ENCODE data around the gene TRPC4.

DNA sequence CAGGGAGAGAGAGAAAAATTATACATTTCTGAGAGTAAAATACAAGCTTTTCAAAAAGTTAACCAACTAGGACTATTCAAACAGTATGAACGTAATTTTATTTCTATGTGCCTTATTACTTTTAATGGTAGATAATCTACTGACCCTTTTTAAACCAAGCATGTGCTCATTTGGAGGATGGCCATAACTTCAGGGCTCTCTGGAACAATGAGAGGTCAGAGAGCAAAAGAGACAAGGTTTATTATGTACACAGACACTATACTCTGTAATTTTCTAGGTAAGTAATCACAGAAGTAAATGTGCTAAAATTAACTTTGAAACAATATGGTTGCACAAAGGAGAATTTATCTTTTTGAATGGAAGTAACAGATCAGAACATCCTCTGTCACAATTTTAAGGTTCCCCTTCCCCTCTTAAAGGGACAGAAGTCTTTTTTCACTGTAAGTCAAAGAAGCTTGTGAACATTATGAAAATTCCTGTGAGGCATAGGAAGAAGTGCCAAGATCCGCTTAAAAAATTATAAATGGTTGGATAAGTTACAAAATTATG lies 272.0 kb downstream of the TRPC4 start:
- TF ChIP-seq FOSB (CRISPR knock-in tag; IDR thresholded peaks at IDR 0.05): no peak
- TF ChIP-seq, protein P1, sequence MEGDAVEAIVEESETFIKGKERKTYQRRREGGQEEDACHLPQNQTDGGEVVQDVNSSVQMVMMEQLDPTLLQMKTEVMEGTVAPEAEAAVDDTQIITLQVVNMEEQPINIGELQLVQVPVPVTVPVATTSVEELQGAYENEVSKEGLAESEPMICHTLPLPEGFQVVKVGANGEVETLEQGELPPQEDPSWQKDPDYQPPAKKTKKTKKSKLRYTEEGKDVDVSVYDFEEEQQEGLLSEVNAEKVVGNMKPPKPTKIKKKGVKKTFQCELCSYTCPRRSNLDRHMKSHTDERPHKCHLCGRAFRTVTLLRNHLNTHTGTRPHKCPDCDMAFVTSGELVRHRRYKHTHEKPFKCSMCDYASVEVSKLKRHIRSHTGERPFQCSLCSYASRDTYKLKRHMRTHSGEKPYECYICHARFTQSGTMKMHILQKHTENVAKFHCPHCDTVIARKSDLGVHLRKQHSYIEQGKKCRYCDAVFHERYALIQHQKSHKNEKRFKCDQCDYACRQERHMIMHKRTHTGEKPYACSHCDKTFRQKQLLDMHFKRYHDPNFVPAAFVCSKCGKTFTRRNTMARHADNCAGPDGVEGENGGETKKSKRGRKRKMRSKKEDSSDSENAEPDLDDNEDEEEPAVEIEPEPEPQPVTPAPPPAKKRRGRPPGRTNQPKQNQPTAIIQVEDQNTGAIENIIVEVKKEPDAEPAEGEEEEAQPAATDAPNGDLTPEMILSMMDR (IDR thresholded peaks at IDR 0.05): no peak
- no peak for TF ChIP-seq EP300 (IDR thresholded peaks at IDR 0.05)
- TF ChIP-seq JUNB (IDR thresholded peaks at IDR 0.05): no peak

All from A549 (cell line).